Karpas-422 (cell line): ENCODE measurements around the gene SLC29A1. TPM values are rescaled to one million over a fixed set of nuclear protein-coding genes. Genes with fewer than 3 reads are reported as not detected.
"Not testable (repeated sequence)": the region's sequence is repeated elsewhere in the genome, so short reads cannot be mapped to it uniquely, and the experiment has no call there.

Source experiments
- DNase-seq: peaks from one replicate; pipeline ENCODE4 v3.0.0-alpha.2; 2015
- H2AFZ ChIP-seq: fragments of 200-600 bp; sonication (generic); 2 replicates; pipeline ENCODE4 v1.6.1; 2014; ENCODE audit warnings: antibody characterized with exemption, low read length, mixed read lengths
- H3K27ac ChIP-seq: fragments of 200-600 bp; sonication (generic); 2 replicates; pipeline ENCODE4 v1.5.1; 2014; ENCODE audit warnings: mild to moderate bottlenecking, low read length, moderate library complexity
- H3K27me3 ChIP-seq: fragments of 200-600 bp; sonication (generic); 2 replicates; pipeline ENCODE4 v1.6.1; 2014; ENCODE audit warnings: low read length, mixed read lengths
- H3K36me3 ChIP-seq: fragments of 200-600 bp; sonication (generic); 2 replicates; pipeline ENCODE4 v1.6.1; 2014; ENCODE audit warnings: low read length, mixed read lengths; ENCODE audit not compliant: insufficient read depth
- H3K4me1 ChIP-seq: fragments of 200-600 bp; sonication (generic); 2 replicates; pipeline ENCODE4 v1.6.1; 2014; ENCODE audit warnings: mild to moderate bottlenecking, low read length, mixed read lengths
- H3K4me2 ChIP-seq: fragments of 200-600 bp; sonication (generic); 2 replicates; pipeline ENCODE4 v1.6.1; 2014; ENCODE audit warnings: low read length, low read depth, mild to moderate bottlenecking; ENCODE audit not compliant: poor library complexity, severe bottlenecking
- H3K4me3 ChIP-seq: fragments of 200-600 bp; sonication (generic); 2 replicates; pipeline ENCODE4 v1.5.1; 2014; ENCODE audit warnings: mild to moderate bottlenecking, antibody characterized with exemption, low read length, mixed read lengths
- H3K79me2 ChIP-seq: fragments of 200-600 bp; sonication (generic); 2 replicates; pipeline ENCODE4 v1.6.1; 2014; ENCODE audit warnings: mild to moderate bottlenecking, low read length, mixed read lengths
- H3K9ac ChIP-seq: fragments of 200-600 bp; sonication (generic); 2 replicates; pipeline ENCODE4 v1.6.0; 2014; ENCODE audit warnings: low read length
- H3K9me2 ChIP-seq: fragments of 200-600 bp; sonication (generic), shearing (Covaris generic); replicated peaks from 2 replicates; pipeline ENCODE4 v1.6.0; 2014; ENCODE audit warnings: mild to moderate bottlenecking, low read length, moderate library complexity; ENCODE audit not compliant: insufficient read depth
- H3K9me3 ChIP-seq: fragments of 300-700, 200-600 bp; sonication (generic); 2 replicates; pipeline ENCODE4 v1.6.1; 2014; ENCODE audit warnings: low read length, mixed read lengths
- H4K20me1 ChIP-seq: fragments of 200-600 bp; sonication (generic); 2 replicates; pipeline ENCODE4 v1.6.1; 2014; ENCODE audit warnings: mild to moderate bottlenecking, antibody characterized with exemption, low read length, low read depth; ENCODE audit not compliant: insufficient read depth
- total RNA-seq: library from RNA; depleted of rRNA; stranded (reverse); fragments of >200 nt; shearing (Covaris generic); gene quantifications from 2 replicates; pipeline ENCODE4 v1.2.3, GENCODE V29; 2014; ENCODE audit warnings: low replicate concordance

SLC29A1 gene
- total RNA-seq, 1 experiment from 2014 or later: 26.9 TPM

GRCh38 chr6:44228031-44228430, 4.6 kb downstream of the SLC29A1 start:
- Histone ChIP-seq H2AFZ (no peak overlapping the region), H3K9me3 (no peaks in the 10 kb centered on the region), H3K9ac (no peak overlapping the region), H4K20me1 (no peaks in the 10 kb centered on the region), H3K4me3 (no peak overlapping the region), H3K36me3 (no peaks in the 10 kb centered on the region; the same call in 1 of the 2 replicates), H3K4me1 (peaks cover 28% of the 10 kb centered on the region), H3K27ac (no peak overlapping the region), H3K79me2 (peaks cover 39% of the 10 kb centered on the region), H3K4me2 (no peak overlapping the region), H3K27me3 (no peaks in the 10 kb centered on the region), H3K9me2 (no peaks in the 10 kb centered on the region)
- no peak for DNase-seq

- Histone ChIP-seq H3K9ac (no peak overlapping the region), H3K4me1 (peaks cover 27% of the 10 kb centered on the region), H3K27ac (no peak overlapping the region), H3K4me3 (no peak overlapping the region), H2AFZ (no peak overlapping the region), H3K36me3 (no peaks in the 10 kb centered on the region; the same call in 1 of the 2 replicates), H3K9me3 (no peaks in the 10 kb centered on the region), H3K4me2 (no peak overlapping the region), H3K79me2 (peaks cover 39% of the 10 kb centered on the region), H3K9me2 (no peaks in the 10 kb centered on the region), H3K27me3 (no peaks in the 10 kb centered on the region), H4K20me1 (no peaks in the 10 kb centered on the region)
- no peak for DNase-seq
Measured at GRCh38 chr6:44228433-44228832, 5.0 kb downstream of the SLC29A1 start.

- H3K79me2 ChIP-seq: peaks cover 37% of the 10 kb centered on the region
- DNase-seq: no peak
- H3K27me3 ChIP-seq: no peaks in the 10 kb centered on the region
- H3K36me3 ChIP-seq: no peaks in the 10 kb centered on the region; the same call in 1 of the 2 replicates
- H4K20me1 ChIP-seq: no peaks in the 10 kb centered on the region
- no peak overlapping the region for H3K27ac ChIP-seq
- H2AFZ ChIP-seq: no peak overlapping the region
- H3K4me2 ChIP-seq: no peak overlapping the region
- no peak overlapping the region for H3K4me3 ChIP-seq
- peaks cover 27% of the 10 kb centered on the region for H3K4me1 ChIP-seq
- no peaks in the 10 kb centered on the region for H3K9me2 ChIP-seq
- no peak overlapping the region for H3K9ac ChIP-seq
- H3K9me3 ChIP-seq: no peaks in the 10 kb centered on the region
Measured at GRCh38 chr6:44228836-44229235, 5.4 kb downstream of the SLC29A1 start.

- H3K9ac ChIP-seq: no peak overlapping the region
- no peaks in the 10 kb centered on the region; the same call in 1 of the 2 replicates for H3K36me3 ChIP-seq
- H3K27me3 ChIP-seq: no peaks in the 10 kb centered on the region
- DNase-seq: no peak
- no peaks in the 10 kb centered on the region for H3K9me2 ChIP-seq
- H3K9me3 ChIP-seq: no peaks in the 10 kb centered on the region
- H3K4me3 ChIP-seq: no peak overlapping the region
- H4K20me1 ChIP-seq: no peaks in the 10 kb centered on the region
- no peak overlapping the region for H3K4me2 ChIP-seq
- peaks cover 23% of the 10 kb centered on the region for H3K4me1 ChIP-seq
- no peak overlapping the region for H2AFZ ChIP-seq
- H3K79me2 ChIP-seq: peaks cover 31% of the 10 kb centered on the region
- H3K27ac ChIP-seq: no peak overlapping the region
Measured at GRCh38 chr6:44229376-44230033, 6.1 kb downstream of the SLC29A1 start.

GRCh38 chr6:44230034-44230675, 6.8 kb downstream of the SLC29A1 start:
- Histone ChIP-seq H3K9ac (no peak overlapping the region), H3K27ac (no peak overlapping the region), H2AFZ (no peak overlapping the region), H3K4me2 (no peak overlapping the region), H3K36me3 (no peaks in the 10 kb centered on the region; the same call in 1 of the 2 replicates), H3K27me3 (no peaks in the 10 kb centered on the region), H3K9me2 (no peaks in the 10 kb centered on the region), H3K4me1 (peaks cover 16% of the 10 kb centered on the region), H4K20me1 (no peaks in the 10 kb centered on the region), H3K9me3 (no peaks in the 10 kb centered on the region), H3K79me2 (peaks cover 24% of the 10 kb centered on the region), H3K4me3 (no peak overlapping the region)
- DNase-seq: no peak

- not testable (repeated sequence) for H3K9ac ChIP-seq, H3K4me2 ChIP-seq, H3K4me3 ChIP-seq, H2AFZ ChIP-seq, H3K9me2 ChIP-seq, DNase-seq, H3K4me1 ChIP-seq, H3K27ac ChIP-seq, H3K9me3 ChIP-seq, H3K27me3 ChIP-seq, H4K20me1 ChIP-seq, H3K36me3 ChIP-seq
- H3K79me2 ChIP-seq: peaks cover 11% of the 10 kb centered on the region
Measured at GRCh38 chr6:44231426-44231825, 8.0 kb downstream of the SLC29A1 start.

GRCh38 chr6:44232676-44233566, 9.5 kb downstream of the SLC29A1 start:
- Histone ChIP-seq H2AFZ (no peak overlapping the region), H3K27me3 (no peaks in the 10 kb centered on the region), H3K4me3 (no peak overlapping the region), H3K9me2 (no peaks in the 10 kb centered on the region), H3K36me3 (no peaks in the 10 kb centered on the region; the same call in 1 of the 2 replicates), H3K9me3 (no peaks in the 10 kb centered on the region), H3K27ac (no peak overlapping the region), H4K20me1 (no peaks in the 10 kb centered on the region), H3K9ac (no peak overlapping the region), H3K4me2 (no peak overlapping the region), H3K79me2 (peaks cover 3% of the 10 kb centered on the region; the same call in 1 of the 2 replicates), H3K4me1 (peaks cover 9% of the 10 kb centered on the region)
- DNase-seq: no peak

GRCh38 chr6:44233567-44234100, 10.2 kb downstream of the SLC29A1 start:
- no peaks in the 10 kb centered on the region for H4K20me1 ChIP-seq
- H3K9me3 ChIP-seq: no peaks in the 10 kb centered on the region
- H3K4me2 ChIP-seq: no peak overlapping the region
- no peaks in the 10 kb centered on the region for H3K27me3 ChIP-seq
- no peak overlapping the region for H2AFZ ChIP-seq
- no peaks in the 10 kb centered on the region for H3K79me2 ChIP-seq
- H3K36me3 ChIP-seq: no peaks in the 10 kb centered on the region; the same call in none of the 2 replicates
- no peak overlapping the region for H3K9ac ChIP-seq
- no peak for DNase-seq
- no peaks in the 10 kb centered on the region for H3K9me2 ChIP-seq
- peaks cover 16% of the 10 kb centered on the region for H3K4me1 ChIP-seq
- H3K27ac ChIP-seq: no peak overlapping the region
- H3K4me3 ChIP-seq: no peak overlapping the region
